ENCODE results near the gene ANK3. TPM values are rescaled to one million over a fixed set of nuclear protein-coding genes. Genes with fewer than 3 reads are reported as not detected.

ANK3 gene
- total and polyA plus RNA-seq, 2 experiments from 2014 or later: 26.2 to 49.0 TPM

- no peak for DNase-seq (ENCODE audit: low spot score)
- H3K4me3 ChIP-seq: no peak overlapping the region
- no peak overlapping the region for H2AFZ ChIP-seq
- H3K79me2 ChIP-seq: no peaks in the 10 kb centered on the region
- no peak overlapping the region for H3K4me2 ChIP-seq
- H3K36me3 ChIP-seq (replicated peaks; ENCODE audit: insufficient read depth, low read depth): no peaks in the 10 kb centered on the region
- H3K9me3 ChIP-seq (ENCODE audit: low read depth): no peaks in the 10 kb centered on the region
- TF ChIP-seq EZH2phosphoT487 (IDR thresholded peaks at IDR 0.05; ENCODE audit: low read depth, severe bottlenecking, unreplicated experiment) (no peak), EZH2 (IDR thresholded peaks at IDR 0.05; ENCODE audit: borderline replicate concordance) (no peak), CTCF (IDR thresholded peaks at IDR 0.05; ENCODE audit: poor library complexity) (no peak)
- no peaks in the 10 kb centered on the region for H3K9me2 ChIP-seq (replicated peaks; ENCODE audit: insufficient read depth)
- no peaks in the 10 kb centered on the region for H3K27me3 ChIP-seq
- H4K20me1 ChIP-seq (ENCODE audit: insufficient read depth, poor library complexity, severe bottlenecking): no peaks in the 10 kb centered on the region
- no peak overlapping the region for H3K27ac ChIP-seq
- 83% methylated on average over 1 of the region's 1 CpG for WGBS (ENCODE audit: low lambda C conversion rate, missing lambda C conversion rate)
- no peaks in the 10 kb centered on the region for H3K4me1 ChIP-seq (ENCODE audit: insufficient read depth)
These were observed 46.4 kb downstream of the ANK3 start for GRCh38 chr10:60343254-60343653.

- H3K36me3 ChIP-seq (replicated peaks; ENCODE audit: insufficient read depth, low read depth): no peaks in the 10 kb centered on the region
- no peaks in the 10 kb centered on the region for H3K4me1 ChIP-seq (ENCODE audit: insufficient read depth)
- H3K27ac ChIP-seq: no peak overlapping the region
- no peaks in the 10 kb centered on the region for H3K79me2 ChIP-seq
- TF ChIP-seq EZH2 (IDR thresholded peaks at IDR 0.05; ENCODE audit: borderline replicate concordance): no peak
- TF ChIP-seq EZH2phosphoT487 (IDR thresholded peaks at IDR 0.05; ENCODE audit: low read depth, severe bottlenecking, unreplicated experiment): no peak
- TF ChIP-seq CTCF (IDR thresholded peaks at IDR 0.05; ENCODE audit: poor library complexity): no peak
- H3K4me3 ChIP-seq: no peak overlapping the region
- H3K4me2 ChIP-seq: no peak overlapping the region
- no peaks in the 10 kb centered on the region for H3K9me3 ChIP-seq (ENCODE audit: low read depth)
- no peaks in the 10 kb centered on the region for H3K27me3 ChIP-seq
- WGBS (ENCODE audit: low lambda C conversion rate, missing lambda C conversion rate): 93% methylated on average over 4 of the region's 4 CpGs
- H3K9me2 ChIP-seq (replicated peaks; ENCODE audit: insufficient read depth): no peaks in the 10 kb centered on the region
- no peaks in the 10 kb centered on the region for H4K20me1 ChIP-seq (ENCODE audit: insufficient read depth, poor library complexity, severe bottlenecking)
- DNase-seq (ENCODE audit: low spot score): no peak
- no peak overlapping the region for H2AFZ ChIP-seq
These were observed 47.7 kb downstream of the ANK3 start for GRCh38 chr10:60341969-60342368.

DNA sequence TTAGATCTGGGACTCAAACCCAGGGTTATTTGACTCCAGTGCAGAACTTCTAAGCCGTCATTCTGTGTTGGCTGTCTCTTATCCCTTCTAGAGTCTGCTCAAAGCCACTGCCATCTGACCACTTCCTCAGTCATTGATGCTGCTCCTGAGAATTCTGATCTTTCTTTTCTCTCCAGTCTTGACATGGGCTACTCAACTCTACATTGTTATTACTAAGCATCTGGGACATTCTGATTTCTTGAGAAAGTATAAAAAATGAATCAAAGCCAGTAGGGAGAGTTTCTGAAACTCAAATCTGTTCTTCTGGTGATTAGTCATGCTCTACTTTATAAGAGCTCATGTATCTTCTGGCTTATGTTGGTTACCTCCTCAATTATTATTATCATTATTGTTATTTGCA is 48.7 kb downstream of the ANK3 start:
- Histone ChIP-seq H3K27ac (no peak overlapping the region), H3K9me3 (ENCODE audit: low read depth) (no peaks in the 10 kb centered on the region), H2AFZ (no peak overlapping the region), H3K4me3 (no peak overlapping the region), H3K4me2 (no peak overlapping the region), H3K36me3 (replicated peaks; ENCODE audit: insufficient read depth, low read depth) (no peaks in the 10 kb centered on the region), H3K79me2 (no peaks in the 10 kb centered on the region), H4K20me1 (ENCODE audit: insufficient read depth, poor library complexity, severe bottlenecking) (no peaks in the 10 kb centered on the region), H3K9me2 (replicated peaks; ENCODE audit: insufficient read depth) (no peaks in the 10 kb centered on the region), H3K27me3 (no peaks in the 10 kb centered on the region), H3K4me1 (ENCODE audit: insufficient read depth) (no peaks in the 10 kb centered on the region)
- 83% methylated on average over 1 of the region's 1 CpG for WGBS (ENCODE audit: low lambda C conversion rate, missing lambda C conversion rate)
- TF ChIP-seq CTCF (IDR thresholded peaks at IDR 0.05; ENCODE audit: poor library complexity): no peak
- no peak for TF ChIP-seq EZH2 (IDR thresholded peaks at IDR 0.05; ENCODE audit: borderline replicate concordance)
- TF ChIP-seq EZH2phosphoT487 (IDR thresholded peaks at IDR 0.05; ENCODE audit: low read depth, severe bottlenecking, unreplicated experiment): no peak
- no peak for DNase-seq (ENCODE audit: low spot score)

DNA sequence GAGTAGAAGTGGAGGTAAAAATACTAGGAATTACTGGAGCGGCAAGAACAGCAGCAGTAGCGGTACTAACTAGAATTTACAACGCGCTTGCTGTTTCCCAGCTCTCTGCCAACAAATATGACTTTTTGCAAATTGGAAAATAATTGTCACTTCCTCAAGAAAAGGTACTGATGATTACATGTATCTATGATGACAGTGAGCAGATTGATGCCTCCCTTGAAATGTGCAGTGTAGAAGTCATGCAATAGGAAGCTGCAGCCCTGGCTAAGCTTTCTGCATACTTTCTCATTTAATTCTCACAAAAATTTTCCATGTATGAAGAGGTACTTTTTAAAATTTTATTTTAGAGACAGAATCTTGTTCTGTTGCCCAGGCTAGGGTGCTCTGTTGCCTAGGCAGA is 49.9 kb downstream of the ANK3 start:
- WGBS (ENCODE audit: low lambda C conversion rate, missing lambda C conversion rate): 82% methylated on average over 4 of the region's 4 CpGs
- Histone ChIP-seq H3K4me2 (no peak overlapping the region), H3K27me3 (no peaks in the 10 kb centered on the region), H3K4me3 (no peak overlapping the region), H4K20me1 (ENCODE audit: insufficient read depth, poor library complexity, severe bottlenecking) (no peaks in the 10 kb centered on the region), H3K9me2 (replicated peaks; ENCODE audit: insufficient read depth) (no peaks in the 10 kb centered on the region), H3K79me2 (no peaks in the 10 kb centered on the region), H2AFZ (no peak overlapping the region), H3K36me3 (replicated peaks; ENCODE audit: insufficient read depth, low read depth) (no peaks in the 10 kb centered on the region), H3K9me3 (ENCODE audit: low read depth) (no peaks in the 10 kb centered on the region), H3K27ac (no peak overlapping the region), H3K4me1 (ENCODE audit: insufficient read depth) (no peaks in the 10 kb centered on the region)
- TF ChIP-seq CTCF (IDR thresholded peaks at IDR 0.05; ENCODE audit: poor library complexity) (no peak), EZH2 (IDR thresholded peaks at IDR 0.05; ENCODE audit: borderline replicate concordance) (no peak), EZH2phosphoT487 (IDR thresholded peaks at IDR 0.05; ENCODE audit: low read depth, severe bottlenecking, unreplicated experiment) (no peak)
- no peak for DNase-seq (ENCODE audit: low spot score)
